Measurements from ENCODE around the gene USP10.
"Not testable (repeated sequence)": the region's sequence is repeated elsewhere in the genome, so short reads cannot be mapped to it uniquely, and the experiment has no call there.

The USP10 gene

DNA sequence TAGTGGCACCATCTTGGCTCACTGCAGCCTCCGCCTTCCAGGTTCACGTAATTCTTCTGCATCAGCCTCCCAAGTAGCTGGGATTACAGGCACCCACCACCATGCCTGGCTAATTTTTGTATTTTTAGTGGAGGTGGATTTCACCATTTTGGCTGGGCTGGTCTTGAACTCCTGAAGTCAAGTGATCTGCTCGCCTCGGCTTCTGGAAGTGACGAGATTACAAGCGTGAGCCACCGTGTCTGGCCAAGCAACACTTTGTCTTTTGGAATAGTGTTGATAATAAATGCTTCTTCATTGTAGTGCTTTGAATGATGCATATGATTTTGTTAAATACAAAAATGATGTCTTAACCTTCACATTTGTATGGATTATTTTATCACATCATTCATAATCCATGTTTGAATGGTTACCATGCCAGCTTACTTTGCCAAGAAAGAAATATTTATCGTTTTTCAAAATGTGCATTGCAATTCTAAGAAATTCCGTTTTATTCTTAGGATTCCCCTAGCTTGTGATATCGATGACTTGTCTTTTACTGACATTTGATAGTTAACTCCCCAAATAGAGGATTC lies 29.1 kb downstream of the USP10 start:
- DNase-seq (ENCODE audit: low spot score) = no peak

DNA sequence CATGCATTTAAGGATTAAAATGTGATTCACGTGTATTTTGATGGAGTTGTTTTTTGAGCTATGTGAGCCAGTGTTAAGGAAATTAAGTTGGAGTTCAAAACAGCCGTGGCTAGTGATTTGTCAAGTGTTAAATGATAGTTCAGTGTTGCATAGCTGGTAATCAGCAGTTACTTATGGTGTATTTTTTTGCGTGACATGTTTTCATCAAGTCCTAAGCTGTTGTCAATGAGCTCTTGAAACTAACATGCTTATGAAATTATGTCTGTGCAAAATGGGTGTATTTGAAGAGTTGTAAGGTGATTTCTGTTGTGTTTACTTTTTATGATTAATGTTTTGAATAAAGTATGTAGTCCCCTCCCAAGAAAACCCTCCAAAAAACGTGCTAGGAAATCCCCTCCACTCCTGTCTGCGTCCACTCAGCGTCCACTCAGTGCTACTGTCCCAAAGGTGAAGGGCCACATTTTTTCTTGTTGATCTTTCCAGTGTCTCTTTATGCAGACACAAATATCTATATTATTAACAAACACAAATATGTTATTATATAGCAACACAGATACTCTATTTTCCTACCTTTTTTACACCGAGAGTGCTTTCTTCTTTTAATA lies 30.0 kb downstream of the USP10 start:
- DNase-seq (ENCODE audit: low spot score) = no peak

DNA sequence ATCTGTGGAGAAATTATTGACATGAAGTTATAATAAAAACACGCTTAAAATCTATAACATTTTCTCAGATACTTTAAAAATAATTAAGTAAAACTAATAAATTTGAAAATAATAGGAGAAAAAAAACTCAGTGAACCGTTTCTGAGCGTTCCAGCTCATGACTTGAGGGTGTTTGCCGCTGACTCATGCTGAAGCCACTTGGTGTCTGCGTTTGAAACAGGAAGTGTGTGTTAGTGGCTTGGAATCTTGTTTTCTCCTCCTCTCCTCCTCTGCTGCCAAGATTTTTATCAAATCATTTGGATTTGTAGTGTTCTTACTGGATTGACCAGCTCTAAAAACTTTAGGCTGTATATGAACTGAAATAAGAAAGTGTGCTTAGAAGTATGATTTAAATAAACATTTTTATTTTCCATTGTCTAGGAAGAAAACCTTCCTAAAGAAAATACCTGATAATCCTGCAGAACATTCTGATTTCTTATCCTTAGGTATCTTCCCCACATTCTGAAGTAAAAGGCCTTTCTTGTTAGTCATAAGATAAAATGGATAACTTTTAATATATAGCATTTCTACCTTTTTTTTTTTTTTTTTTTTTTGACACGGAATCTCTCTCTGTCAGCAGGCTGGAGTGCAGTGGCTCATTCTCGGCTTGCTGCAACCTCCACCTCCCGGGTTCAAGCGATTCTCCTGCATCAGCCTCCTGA lies 30.8 kb downstream of the USP10 start:
- peak; percentile 59 for DNase-seq (ENCODE audit: low spot score)

DNA sequence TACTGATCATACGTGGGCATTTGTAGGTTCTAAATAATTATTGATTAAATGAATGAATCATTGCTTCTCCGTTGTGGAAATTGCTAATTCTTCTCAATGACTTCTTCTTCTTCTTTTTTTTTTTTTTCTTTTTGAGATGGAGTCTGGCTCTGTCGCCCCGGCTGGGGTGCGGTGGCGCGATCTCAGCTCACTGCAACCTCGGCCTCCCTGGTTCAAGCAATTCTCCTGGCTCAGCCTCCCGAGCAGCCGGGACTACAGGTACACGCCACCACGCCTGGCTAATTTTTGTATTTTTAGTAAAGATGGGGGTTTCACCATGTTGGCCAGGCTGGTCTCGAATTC lies 32.5 kb downstream of the USP10 start:
- DNase-seq (ENCODE audit: low spot score) = not testable (repeated sequence)

DNA sequence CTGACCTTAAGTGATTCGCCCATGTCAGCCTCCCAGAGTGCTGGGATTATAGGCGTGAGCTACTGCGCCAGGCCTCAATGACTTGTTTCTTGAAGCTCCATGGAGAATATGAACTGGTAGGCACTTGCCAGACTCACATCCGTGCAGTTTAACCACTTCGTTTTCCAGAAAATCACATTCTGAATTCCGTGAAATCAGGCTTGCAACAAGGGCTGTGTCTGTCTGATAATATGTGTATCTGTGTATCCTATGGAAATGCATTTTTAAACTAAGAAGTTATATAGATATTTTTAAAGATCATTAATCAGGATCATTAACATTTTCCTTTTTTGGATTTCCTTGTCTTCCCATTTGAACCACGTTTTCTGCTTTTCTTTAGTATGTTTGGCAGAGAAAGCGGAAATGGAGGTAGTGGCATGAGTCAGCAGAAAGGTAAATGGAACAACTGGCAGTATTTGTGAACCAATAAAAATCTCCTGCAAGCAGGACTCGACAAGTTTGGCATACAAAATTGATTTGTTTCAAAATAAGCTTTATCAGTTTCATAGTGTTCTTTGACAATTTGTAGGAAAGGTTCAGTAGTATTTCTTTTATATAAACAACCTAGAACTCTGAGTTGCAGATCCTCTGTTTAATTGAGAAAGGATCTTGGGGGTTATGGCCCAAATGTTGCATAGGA lies 33.0 kb downstream of the USP10 start:
- no peak for DNase-seq (ENCODE audit: low spot score)

DNA sequence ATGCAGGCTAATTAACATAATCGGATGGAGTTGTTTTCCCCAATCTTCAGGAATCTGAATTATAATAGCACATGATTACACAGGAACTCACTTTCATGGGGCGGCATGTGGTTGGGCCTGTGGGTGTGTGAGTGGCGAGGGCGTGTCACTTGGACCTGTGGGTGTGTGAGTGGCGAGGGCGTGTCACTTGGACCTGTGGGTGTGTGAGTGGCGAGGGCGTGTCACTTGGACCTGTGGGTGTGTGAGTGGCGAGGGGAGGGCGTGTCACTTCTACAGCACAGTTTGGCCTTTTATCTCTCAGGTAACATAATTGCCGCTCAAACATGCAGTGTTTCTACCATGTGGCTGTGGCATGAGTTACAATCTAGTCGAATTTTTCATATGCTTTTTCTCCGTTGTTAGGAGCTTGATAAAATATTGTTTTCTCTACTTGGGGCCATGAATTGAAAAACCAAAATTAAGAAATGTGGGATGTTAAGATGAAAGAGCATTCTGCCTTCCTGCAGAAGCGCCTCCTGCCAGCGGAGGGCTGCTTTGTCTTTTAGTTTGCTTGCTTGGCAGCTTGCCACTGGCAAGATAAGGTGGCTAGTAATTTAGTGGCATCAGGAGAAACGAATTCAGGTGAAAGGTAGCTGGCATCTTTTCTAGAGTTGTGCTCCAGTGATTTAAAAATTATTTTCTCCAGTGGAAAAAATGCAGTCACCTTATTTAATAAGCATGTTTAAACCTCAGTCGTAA lies 36.2 kb downstream of the USP10 start:
- no peak for DNase-seq (ENCODE audit: low spot score)

DNA sequence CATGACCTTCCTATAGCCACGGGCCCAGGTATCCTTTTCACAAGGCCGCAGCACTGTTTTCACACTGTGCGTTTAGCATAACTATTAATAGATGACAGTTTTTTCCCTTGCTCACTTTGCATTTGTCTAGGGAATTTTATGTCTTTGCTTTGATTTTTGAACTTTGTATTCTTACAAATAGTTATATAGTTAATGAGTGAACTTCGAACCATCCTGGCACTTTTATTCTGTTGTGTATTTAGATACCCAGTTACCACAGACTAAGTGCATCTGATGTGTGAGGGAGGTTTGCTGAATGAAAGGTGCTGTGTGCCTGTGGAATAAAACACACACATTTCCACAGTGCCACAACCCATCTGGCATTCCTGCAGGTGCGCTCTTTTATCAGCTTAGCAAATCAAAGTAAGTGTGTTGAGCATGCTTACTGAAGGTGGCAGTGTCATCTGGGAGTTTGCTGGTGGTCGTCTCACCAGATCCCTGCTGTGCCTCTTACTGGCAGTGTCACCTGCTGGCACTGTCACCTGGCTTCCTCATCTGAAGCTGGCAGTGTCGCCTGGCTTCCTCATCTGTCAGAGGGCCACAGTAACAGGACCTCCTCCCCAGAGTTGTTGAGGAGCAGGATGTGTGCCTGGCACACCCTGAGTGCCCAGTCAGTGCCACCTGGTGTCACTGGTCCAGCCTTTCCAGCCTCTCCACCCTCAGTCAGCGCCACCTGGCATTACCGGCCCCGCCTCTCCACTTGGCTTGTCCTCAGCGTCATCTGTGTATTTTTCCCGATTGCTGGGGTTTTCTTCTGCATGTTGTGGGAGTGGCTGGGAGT lies 37.6 kb downstream of the USP10 start:
- no peak for DNase-seq (ENCODE audit: low spot score)

DNA sequence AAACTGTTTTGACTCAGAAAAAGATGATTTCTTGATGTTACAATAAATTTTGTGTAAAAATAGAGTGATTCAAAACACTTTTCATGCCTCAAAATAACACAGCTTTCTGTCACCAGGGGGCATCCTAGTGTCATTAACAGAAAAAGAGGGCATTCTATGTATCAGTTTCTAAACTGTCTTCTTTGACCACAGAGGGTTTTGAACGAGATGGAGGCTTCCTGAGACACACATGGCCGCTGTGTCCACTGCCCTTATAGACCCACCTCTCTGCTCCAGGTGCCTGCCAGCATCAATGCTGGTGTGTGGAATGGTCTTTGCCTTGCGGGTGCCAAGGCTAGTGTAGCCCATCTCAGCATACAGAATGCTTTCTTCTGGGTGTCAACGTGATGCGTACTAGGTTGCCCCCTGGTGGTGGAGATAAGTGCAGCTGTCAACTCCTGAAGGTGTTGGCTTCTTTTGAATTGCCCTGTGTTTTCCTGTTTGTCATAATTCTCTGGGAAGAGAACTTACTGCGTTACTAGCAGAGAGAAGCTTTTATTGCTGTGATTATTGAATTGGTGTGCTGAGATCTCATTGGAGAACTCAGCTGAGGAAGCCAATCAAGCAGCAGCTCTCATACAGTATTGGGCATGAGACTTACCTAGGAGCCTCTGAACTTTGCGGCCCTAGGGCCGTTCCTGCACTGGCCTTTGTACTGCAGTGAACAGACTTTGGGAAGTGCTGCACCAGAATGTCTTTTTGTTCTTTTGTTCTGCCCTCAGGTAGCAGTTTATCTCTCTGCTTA lies 38.6 kb downstream of the USP10 start:
- peak; percentile 57 for DNase-seq (ENCODE audit: low spot score)

DNA sequence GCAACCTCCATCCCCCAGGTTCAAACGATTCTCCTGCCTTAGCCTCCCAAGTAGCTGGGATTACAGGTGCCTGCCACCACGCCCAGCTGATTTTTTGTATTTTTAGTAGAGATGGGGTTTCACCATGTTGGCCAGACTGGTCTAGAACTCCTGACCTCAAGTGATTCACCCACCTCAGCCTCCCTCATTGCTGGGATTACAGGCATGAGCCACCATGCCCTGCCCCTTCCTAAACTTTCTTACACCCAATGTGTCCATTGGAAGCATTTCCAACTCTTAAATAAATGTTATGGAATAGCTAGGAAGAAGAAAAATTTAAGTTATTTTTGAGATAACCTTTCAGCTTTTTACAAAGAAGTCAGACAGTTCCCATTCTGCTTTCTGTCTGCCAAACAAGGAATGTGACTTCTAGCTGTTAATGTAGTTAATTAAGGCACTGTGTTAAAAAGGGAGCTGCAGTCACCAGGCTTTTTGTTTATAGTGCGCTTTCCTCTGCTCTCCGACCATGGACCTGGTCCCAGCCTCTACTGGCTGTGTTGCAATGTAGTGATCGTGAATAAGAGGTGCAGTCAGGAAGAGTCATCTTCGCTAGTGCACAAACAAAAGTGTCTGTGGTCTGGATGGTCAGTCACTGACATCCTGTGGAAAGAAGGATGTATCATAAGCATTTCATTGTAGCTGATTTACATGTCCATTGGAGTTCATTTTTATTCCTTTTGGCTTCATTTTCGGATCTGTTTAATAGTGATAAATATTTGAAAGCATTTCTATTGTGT lies 39.7 kb downstream of the USP10 start:
- DNase-seq (ENCODE audit: low spot score) = no peak

DNA sequence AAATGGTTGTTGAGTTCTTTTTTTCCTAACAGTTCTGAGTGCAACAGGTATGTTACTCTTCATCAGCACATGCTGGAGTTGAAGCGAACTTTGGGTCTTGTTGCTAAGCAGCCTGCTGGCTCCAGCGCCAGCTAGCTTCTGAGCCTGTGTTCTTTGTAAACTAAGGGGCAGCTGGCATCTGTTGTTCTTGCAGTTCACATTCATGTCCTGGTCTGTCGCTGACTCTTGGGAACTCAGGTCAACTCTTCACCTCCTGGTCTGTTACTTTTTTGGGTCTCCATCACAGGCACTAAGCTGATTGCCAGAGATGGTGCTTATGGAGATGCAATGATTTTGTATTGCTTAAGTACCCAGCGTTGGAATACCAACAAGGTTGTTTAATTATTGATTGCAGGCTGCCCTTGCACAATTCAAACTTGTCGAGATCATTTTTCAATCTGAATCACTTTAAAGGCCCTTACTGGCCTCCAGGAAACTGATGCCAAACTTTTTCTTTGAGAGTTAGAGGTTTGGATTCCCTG lies 40.9 kb downstream of the USP10 start:
- no peak for DNase-seq (ENCODE audit: low spot score)

DNA sequence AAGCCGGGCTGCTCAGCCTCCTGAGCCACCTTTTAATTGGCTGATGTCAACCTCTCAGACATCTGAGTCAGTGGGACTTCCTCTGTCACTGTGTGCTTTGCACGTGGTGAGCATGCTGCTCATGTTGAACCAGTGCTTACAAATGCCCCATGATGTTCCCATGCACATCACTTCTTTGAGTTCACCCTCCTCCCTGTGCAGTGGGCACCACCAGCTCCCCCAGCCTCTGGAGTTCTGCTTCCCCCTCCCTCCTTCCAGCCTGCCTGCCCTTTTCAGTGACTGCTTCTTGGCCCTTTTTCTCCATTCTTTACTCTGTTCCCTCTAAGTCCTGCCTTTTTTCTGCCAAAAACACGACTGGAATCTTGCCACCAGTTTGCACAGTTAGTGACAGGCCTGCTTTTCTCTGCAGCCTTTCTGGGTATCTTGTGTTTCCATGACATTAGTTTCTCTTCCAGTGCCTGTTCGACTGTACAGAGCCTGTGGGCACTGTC lies 41.6 kb downstream of the USP10 start:
- DNase-seq (ENCODE audit: low spot score) = no peak

DNA sequence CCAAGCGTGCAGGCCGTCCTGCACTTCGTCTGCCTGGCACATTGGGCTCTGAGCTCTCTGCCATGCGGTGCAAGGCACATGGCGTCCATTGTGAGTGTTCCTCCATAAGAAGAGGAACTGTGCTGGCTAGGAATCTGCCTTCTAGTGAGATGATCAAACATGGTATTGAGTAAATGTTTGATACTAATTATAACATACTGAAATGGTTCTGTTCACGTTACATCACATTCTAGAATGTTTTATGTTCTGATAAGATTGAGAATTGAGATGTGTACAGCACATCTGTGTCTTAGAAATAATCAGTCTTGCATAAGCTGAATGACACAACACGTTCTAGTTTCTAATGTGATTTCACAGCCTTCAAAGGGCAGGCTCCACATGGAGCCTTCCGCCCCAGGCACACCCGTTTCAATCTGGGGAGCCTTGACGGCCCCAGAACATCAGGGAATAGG lies 42.9 kb downstream of the USP10 start:
- DNase-seq (ENCODE audit: low spot score) = no peak

DNA sequence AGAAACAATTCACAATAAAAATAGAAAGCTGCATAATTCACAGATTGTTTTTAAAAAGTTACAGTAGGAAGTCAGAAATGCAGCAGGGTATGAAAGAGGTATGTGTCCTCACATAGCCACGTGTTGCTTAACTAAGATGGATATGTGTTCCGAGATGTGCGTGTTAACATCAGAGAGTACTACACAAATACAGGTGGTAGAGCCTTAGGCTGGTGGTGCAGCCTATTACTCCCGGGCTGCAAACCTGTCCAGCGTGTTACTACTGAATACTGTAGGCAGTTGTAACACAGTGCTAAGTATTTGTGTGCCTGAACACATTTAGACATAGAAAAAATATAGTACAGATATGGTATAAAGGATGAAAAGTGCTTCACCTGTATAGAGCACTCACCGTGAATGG lies 46.4 kb downstream of the USP10 start:
- no peak for DNase-seq (ENCODE audit: low spot score)

DNA sequence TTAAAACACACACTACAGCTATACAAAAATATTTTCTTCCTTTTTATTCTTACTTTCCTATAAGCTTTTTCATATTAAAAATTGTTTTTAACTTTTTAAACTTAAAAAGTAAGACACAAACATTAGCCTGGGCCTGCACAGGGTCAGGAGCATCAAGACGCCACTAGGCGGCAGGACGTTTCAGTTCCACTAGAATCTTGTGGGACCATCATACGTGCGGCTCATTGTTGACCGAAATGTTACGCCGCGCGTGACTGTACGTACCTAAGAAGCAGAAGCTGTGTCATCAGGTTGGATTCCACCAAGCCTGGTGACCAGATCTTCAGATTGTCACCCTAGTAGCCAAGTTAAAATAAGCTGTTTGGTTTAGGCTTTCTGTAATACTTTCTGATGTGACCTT lies 47.1 kb downstream of the USP10 start:
- DNase-seq (ENCODE audit: low spot score) = no peak

DNA sequence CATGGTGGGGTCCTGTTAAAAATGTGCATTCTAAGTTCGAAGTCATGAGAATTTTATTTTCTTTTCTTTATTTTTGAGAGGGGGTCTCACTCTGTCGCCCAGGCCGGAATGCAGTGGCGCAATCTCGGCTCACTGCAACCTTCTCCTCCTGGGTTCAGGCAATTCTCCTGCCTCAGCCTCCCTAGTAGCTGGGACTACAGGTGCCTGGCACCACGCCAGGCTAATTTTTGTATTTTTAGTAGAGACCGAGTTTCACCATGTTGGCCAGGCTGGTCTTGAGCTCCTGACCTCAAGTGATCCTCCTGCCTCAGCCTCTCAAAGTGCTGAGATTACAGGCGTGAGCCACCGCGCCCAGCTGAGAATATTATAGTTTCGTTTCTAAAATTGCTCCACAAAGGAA lies 48.4 kb downstream of the USP10 start:
- not testable (repeated sequence) for DNase-seq (ENCODE audit: low spot score)

DNA sequence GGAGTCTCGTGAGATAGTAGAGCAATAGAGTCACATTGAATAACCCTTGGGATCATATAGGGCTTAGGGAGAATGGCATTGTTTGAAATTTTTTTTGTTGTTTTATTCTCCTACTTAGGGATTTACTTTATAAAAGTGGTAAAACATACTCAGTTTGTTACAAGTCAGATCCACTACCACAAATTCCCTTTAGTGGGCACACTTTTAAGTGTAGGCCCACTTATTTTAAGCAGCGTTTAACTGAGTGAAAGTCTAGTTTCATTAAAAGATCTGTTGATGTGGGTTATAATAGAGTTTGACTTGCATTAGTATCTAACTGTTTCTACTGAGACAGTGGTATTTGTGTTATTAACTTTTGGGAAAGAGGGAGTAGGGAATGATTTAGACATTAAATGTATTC lies 49.3 kb downstream of the USP10 start:
- DNase-seq (ENCODE audit: low spot score) = no peak

DNA sequence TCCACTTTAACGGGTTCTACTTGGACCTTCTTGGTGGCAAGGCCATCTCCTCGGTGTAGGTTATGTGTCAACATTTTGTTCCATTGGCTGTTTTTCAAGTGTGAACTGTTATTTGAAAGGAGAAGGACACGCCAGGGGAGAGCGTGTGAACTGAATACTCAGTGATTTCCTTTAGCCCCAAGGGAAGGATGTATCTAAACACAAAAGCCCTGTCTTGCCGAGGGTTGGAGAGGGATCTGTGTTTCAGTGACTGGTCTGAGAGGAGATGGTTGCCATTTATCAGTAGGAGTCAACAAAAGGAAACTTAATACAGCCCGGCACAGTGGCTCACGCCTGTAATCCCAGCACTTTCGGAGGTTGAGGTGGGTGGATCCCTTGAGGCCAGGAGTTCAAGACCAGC lies 50.0 kb downstream of the USP10 start:
- DNase-seq (ENCODE audit: low spot score) = no peak

DNA sequence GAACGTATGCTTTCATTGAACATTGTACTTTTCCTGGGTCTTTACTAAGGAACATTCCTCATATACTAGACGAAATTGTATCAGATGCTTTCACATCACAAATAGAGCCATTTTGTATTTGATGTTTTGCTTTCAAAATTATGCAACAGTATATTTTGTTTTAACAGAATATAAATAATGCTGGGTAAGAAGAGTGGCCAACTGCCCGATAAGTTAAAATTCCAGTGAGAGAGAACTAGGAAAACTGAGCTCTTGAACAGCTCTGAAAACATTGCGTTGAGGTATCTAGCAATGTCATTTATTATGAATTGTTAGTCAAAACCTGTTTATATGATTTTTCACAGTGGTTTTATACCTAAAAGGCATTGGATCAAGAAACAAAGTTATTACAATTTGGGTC lies 50.8 kb downstream of the USP10 start:
- DNase-seq (ENCODE audit: low spot score) = no peak

DNA sequence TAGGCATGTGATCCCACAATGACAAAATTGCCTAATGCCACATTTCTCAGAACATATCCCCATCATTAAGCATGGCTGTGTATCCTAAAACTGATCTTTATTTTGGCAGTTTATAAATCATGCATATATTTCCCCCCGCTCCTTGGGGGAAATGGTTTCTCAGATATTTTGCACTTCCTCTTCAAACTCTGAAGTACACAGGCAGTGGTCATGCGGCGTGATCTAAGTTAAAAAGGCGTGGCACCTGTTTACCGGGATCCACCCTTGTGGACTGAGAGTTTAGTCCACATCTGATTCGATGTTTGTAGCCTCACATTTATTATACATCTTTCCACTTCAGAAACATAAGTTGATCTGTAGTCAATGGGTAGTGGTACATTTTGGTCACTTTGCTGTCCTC lies 51.4 kb downstream of the USP10 start:
- DNase-seq (ENCODE audit: low spot score) = no peak

DNA sequence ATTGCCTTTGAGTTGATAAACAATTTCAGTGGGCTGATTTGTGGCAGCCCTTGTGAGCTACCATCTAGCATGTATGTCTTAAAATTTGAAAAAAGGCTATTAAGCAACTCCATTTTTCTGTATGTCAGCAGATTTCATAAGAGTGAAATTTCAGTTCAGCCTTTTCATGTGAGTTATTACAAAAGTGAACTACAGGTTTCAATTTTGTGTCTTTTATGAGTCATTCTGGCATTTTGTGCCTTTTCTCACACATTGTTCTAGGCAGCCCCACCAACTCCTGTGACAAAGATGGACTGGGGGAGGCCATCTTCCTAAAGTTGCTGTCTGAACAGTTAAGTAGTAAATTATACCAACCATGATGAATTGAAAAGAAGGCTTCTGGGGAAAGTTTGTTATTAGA lies 52.1 kb downstream of the USP10 start:
- DNase-seq (ENCODE audit: low spot score) = no peak
